ENCODE data around the gene MYT1. TPM values are rescaled to one million over a fixed set of nuclear protein-coding genes. Genes with fewer than 3 reads are reported as not detected.

MYT1 gene
- total and polyA plus RNA-seq, 2 of the 8 experiments (the other 6 are each of a cell fraction or from before 2014, with no cell fraction given): 0.63 to 2.0 TPM

DNA sequence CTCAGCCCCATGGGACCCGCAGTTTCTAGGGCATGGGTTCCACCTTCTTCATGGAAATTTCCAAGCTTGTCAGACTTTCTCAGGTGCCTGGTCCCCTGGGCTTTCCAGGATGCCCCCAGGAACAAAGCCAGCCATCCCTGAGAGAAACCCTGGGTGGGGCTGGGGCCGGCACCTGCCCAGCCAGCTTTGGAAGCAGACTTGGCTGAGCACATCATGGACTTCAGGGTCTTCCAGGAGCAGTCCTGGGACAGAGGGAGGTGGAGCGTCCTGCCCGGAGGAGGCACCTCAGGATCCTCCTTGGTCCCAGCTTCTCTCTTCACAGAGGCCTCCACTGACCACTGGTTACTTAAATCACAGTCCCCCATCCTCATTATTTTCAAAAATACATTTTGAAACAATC lies 13.5 kb downstream of the MYT1 start:
- no peak for FAIRE-seq
- peaks cover 0 to 4% of the 10 kb centered on the region in 2 experiments for H4K20me1 ChIP-seq (replicated peaks in 1 of 2; ENCODE audit: control insufficient read depth in 1 of 2, insufficient read depth in 2 of 2, low read length in 2 of 2)
- CTCF ChIA-PET (ENCODE audit: partially characterized antibody): interaction anchor here (1.0 to 1.9 kb wide), 5 partner anchors 9 to 39 kb away, joined by 3 to 4 read pairs (median 3); no protein-coding TSS in a partner anchor

More for the DNA sequence above, 13.5 kb downstream of the MYT1 start:
- TF ChIP-seq, protein P1, sequence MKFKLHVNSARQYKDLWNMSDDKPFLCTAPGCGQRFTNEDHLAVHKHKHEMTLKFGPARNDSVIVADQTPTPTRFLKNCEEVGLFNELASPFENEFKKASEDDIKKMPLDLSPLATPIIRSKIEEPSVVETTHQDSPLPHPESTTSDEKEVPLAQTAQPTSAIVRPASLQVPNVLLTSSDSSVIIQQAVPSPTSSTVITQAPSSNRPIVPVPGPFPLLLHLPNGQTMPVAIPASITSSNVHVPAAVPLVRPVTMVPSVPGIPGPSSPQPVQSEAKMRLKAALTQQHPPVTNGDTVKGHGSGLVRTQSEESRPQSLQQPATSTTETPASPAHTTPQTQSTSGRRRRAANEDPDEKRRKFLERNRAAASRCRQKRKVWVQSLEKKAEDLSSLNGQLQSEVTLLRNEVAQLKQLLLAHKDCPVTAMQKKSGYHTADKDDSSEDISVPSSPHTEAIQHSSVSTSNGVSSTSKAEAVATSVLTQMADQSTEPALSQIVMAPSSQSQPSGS (IDR thresholded peaks at IDR 0.05; ENCODE audit: low read length): no peak
- no peak for TF ChIP-seq CHD2 (IDR thresholded peaks at IDR 0.05; ENCODE audit: low read length)
- TF ChIP-seq HDAC2 (IDR thresholded peaks at IDR 0.05; ENCODE audit: borderline replicate concordance in 1 of 2, low read depth in 2 of 2, low read length in 2 of 2): no peak
- TF ChIP-seq TBP (IDR thresholded peaks at IDR 0.05; ENCODE audit: low read depth, low read length): no peak
- TF ChIP-seq RBBP5 (IDR thresholded peaks at IDR 0.05; ENCODE audit: borderline replicate concordance, low read depth, low read length): no peak
- no peak for TF ChIP-seq TAF7 (optimal IDR thresholded peaks at IDR 0.05; ENCODE audit: borderline replicate concordance, low read depth, low read length)
- TF ChIP-seq CBX5 (IDR thresholded peaks at IDR 0.05; ENCODE audit: low read depth, low read length): no peak
- no peak for TF ChIP-seq EZH2 (IDR thresholded peaks at IDR 0.05; ENCODE audit: low read depth, low read length, severe bottlenecking)
- no peak for TF ChIP-seq RFX5 (IDR thresholded peaks at IDR 0.05; ENCODE audit: borderline replicate concordance, low read depth, low read length)
- no peak for TF ChIP-seq JUN (IDR thresholded peaks at IDR 0.05; ENCODE audit: low read depth, low read length)
- Histone ChIP-seq H3K18ac (ENCODE audit: extremely low read depth, low read length) (peak overlapping the region; percentile 62), H3K27ac (ENCODE audit: low read depth, low read length) (no peak overlapping the region), H3K23me2 (ENCODE audit: low read depth, low read length) (peaks cover 6% of the 10 kb centered on the region; the same call in 1 of the 2 replicates), H2AK5ac (ENCODE audit: low read depth, low read length) (peak overlapping the region; percentile 75; the same call in 1 of the 2 replicates), H4K8ac (ENCODE audit: extremely low read depth, insufficient read depth, low read length) (no peak overlapping the region), H3K23ac (ENCODE audit: insufficient read length) (no peak overlapping the region), H3K4ac (replicated peaks; ENCODE audit: insufficient read length, low read depth, low read length) (peak overlapping the region; percentile 39), H3K79me1 (ENCODE audit: low read depth, low read length) (peaks cover 3% of the 10 kb centered on the region; the same call in 1 of the 2 replicates), H4K91ac (replicated peaks; ENCODE audit: insufficient read length, low read length) (peak overlapping the region; percentile 31), H2BK5ac (ENCODE audit: low read depth, low read length) (peak overlapping the region; percentile 73; the same call in 1 of the 2 replicates), H2BK12ac (ENCODE audit: low read depth, low read length) (peak overlapping the region; percentile 99; the same call in 1 of the 2 replicates), H2BK20ac (ENCODE audit: low read length) (peak overlapping the region; percentile 80; the same call in 1 of the 2 replicates), H3K36me3 (ENCODE audit: control insufficient read depth in 2 of 4, insufficient read depth in 4 of 4, low read length in 3 of 4) (no peaks in the 10 kb centered on the region; a peak in 1 of 8 replicates), H4K5ac (ENCODE audit: insufficient read length, low read depth, low read length) (no peak overlapping the region), H3K79me2 (ENCODE audit: control insufficient read depth in 1 of 2, insufficient read depth in 2 of 2, low read length in 2 of 2) (peaks cover 0 to 5% of the 10 kb centered on the region in 2 experiments; a peak in 2 of 4 replicates), H3K4me2 (ENCODE audit: insufficient read depth in 1 of 2, low read depth in 2 of 2, low read length in 2 of 2) (peak overlapping the region; percentile 54 to 56; a peak in 2 of 4 replicates), H3K56ac (replicated peaks; ENCODE audit: insufficient read length, low read depth, low read length) (peak overlapping the region; percentile 40), H2BK120ac (replicated peaks; ENCODE audit: low read depth, low read length) (peak overlapping the region; percentile 19), H2AFZ (ENCODE audit: low read length) (no peak overlapping the region), H2BK15ac (ENCODE audit: low read length) (no peak overlapping the region), H3K4me1 (replicated peaks in 1 of 4; ENCODE audit: control insufficient read depth in 3 of 4, insufficient read depth in 4 of 4, low read length in 3 of 4) (peaks cover 0 to 19% (median 14%) of the 10 kb centered on the region in 4 experiments; a peak in 6 of 7 replicates), H3K27me3 (replicated peaks in 1 of 4; ENCODE audit: control insufficient read depth in 3 of 4, extremely low read depth in 1 of 4, insufficient read depth in 3 of 4, low read length in 3 of 4) (peaks cover 0 to 12% (median 5%) of the 10 kb centered on the region in 4 experiments; a peak in 3 of 7 replicates), H3K4me3 (ENCODE audit: extremely low read depth in 1 of 4, insufficient read depth in 2 of 4, low read depth in 3 of 4, low read length in 4 of 4) (no peak overlapping the region), H3K9ac (replicated peaks in 1 of 4; ENCODE audit: extremely low read depth in 1 of 4, low read depth in 3 of 4, low read length in 3 of 4) (no peak overlapping the region), H3K14ac (ENCODE audit: insufficient read length) (no peak overlapping the region), H3K9me3 (ENCODE audit: insufficient read depth in 2 of 2, low read depth in 1 of 2, low read length in 1 of 2) (no peaks in the 10 kb centered on the region; a peak in 1 of 4 replicates)
- 78% methylated on average over 4 of the region's 4 CpGs; no CpG with 5 or more reads in 1 of the 2 experiments for WGBS, 2 experiments (ENCODE audit: extremely low coverage in 1 of 2, insufficient coverage in 1 of 2, insufficient read length in 1 of 2, insufficient replicate concordance in 2 of 2, low coverage in 1 of 2, low lambda C conversion rate in 2 of 2, missing lambda C conversion rate in 1 of 2)
- DNase-seq (ENCODE audit: low read depth in 1 of 2, low spot score in 2 of 2): no peak
- POLR2A ChIA-PET (ENCODE audit: partially characterized antibody): interaction anchor here (1.0 kb wide), 1 partner anchor 16 kb away, joined by 4 read pairs; no protein-coding TSS in a partner anchor

All from H1 (cell line).